Endothelial cell of umbilical vein (primary cell): ENCODE measurements around the gene SHISA6. TPM values are rescaled to one million over a fixed set of nuclear protein-coding genes. Genes with fewer than 3 reads are reported as not detected.

Experiments
- BruUV-seq: library from RNA; stranded (reverse); fragments of 400-500 nt; replicated peaks from 2 replicates; lab custom pipeline; 2021; lab: Mats Ljungman, UMichigan
- CTCF ChIA-PET: fragments of 300-600, 350-600 bp; sonication (Branson Sonifier 250); formaldehyde crosslinking; loops from one replicate; lab custom pipeline; 2021; ENCODE audit warnings: antibody characterized with exemption, inconsistent platforms; lab: Charles Lee
- POLR2A ChIA-PET: fragments of 300-600, 350-600 bp; sonication (Branson Sonifier 250); formaldehyde crosslinking; loops from one replicate; lab custom pipeline; 2021; ENCODE audit warnings: antibody characterized with exemption, inconsistent platforms; lab: Charles Lee
- DNase-seq: peaks from one replicate; pipeline ENCODE4 v3.0.0-alpha.2; 2011; ENCODE audit warnings: low read depth, low spot score
- FAIRE-seq: peaks from 2 replicates; lab custom pipeline; 2011; peaks lifted over from hg19 to GRCh38; lab: Jason Lieb, UNC
- H2AFZ ChIP-seq: 2 replicates; pipeline ENCODE4 v1.6.0; 2012; ENCODE audit warnings: low read depth, low read length, control low read depth, inconsistent platforms
- H3K27ac ChIP-seq: 2 replicates; pipeline ENCODE4 v1.5.1; 2011; ENCODE audit warnings: low read depth, mild to moderate bottlenecking, control low read depth, low read length, moderate library complexity; ENCODE audit not compliant: insufficient read depth
- H3K27me3 ChIP-seq, 2 experiments: 2 replicates each; pipeline versions ENCODE4 v1.6.0 to v1.6.1; 2011; ENCODE audit warnings: low read length in 2 of 2, mixed read lengths in 1 of 2; ENCODE audit not compliant: control insufficient read depth in 2 of 2, insufficient read depth in 2 of 2
- H3K36me3 ChIP-seq, 2 experiments: 2 replicates in 1 of 2; 3 replicates in 1 of 2; pipeline ENCODE4 v1.5.1; 2011; ENCODE audit warnings: low read length in 2 of 2, mild to moderate bottlenecking in 1 of 2, moderate library complexity in 1 of 2; ENCODE audit not compliant: control insufficient read depth in 2 of 2, insufficient read depth in 2 of 2; ENCODE audit errors: extremely low read depth in 1 of 2
- H3K4me1 ChIP-seq: 3 replicates; pipeline ENCODE4 v1.5.1; 2011; ENCODE audit warnings: mild to moderate bottlenecking, low read length; ENCODE audit not compliant: control insufficient read depth, insufficient read depth; ENCODE audit errors: extremely low read depth
- H3K4me2 ChIP-seq: 2 replicates; pipeline ENCODE4 v1.6.1; 2011; ENCODE audit warnings: low read length, control low read depth, mixed read lengths; ENCODE audit not compliant: insufficient read depth
- H3K4me3 ChIP-seq, 3 experiments: fragments of 200-600 bp in 1 of 3; sonication (generic), shearing (Covaris generic) in 1 of 3; replicated peaks in 1 of 3; 2 replicates each; pipeline ENCODE4 v1.5.1; 2011 to 2016; ENCODE audit warnings: control low read depth in 3 of 3, low read length in 3 of 3, mild to moderate bottlenecking in 2 of 3, inconsistent platforms in 1 of 3, low read depth in 1 of 3, moderate library complexity in 1 of 3; ENCODE audit not compliant: insufficient read depth in 1 of 3
- H3K79me2 ChIP-seq: 2 replicates; pipeline ENCODE4 v1.6.0; 2012; ENCODE audit warnings: low read length, inconsistent platforms; ENCODE audit not compliant: control insufficient read depth, insufficient read depth
- H3K9ac ChIP-seq: replicated peaks from 2 replicates; pipeline ENCODE3; 2011; ENCODE audit warnings: low read length, control low read depth; ENCODE audit not compliant: insufficient read depth; ENCODE audit errors: extremely low read depth
- H3K9me1 ChIP-seq: replicated peaks from 3 replicates; pipeline ENCODE4 v1.6.0; 2011; ENCODE audit warnings: mild to moderate bottlenecking, low read length; ENCODE audit not compliant: control insufficient read depth, insufficient read depth; ENCODE audit errors: extremely low read depth
- H3K9me3 ChIP-seq: replicated peaks from 2 replicates; pipeline ENCODE4 v1.5.1; 2012; ENCODE audit warnings: low read length, inconsistent platforms; ENCODE audit not compliant: control insufficient read depth, insufficient read depth
- H4K20me1 ChIP-seq: replicated peaks from 2 replicates; pipeline ENCODE3; 2011; ENCODE audit warnings: mild to moderate bottlenecking, low read length; ENCODE audit not compliant: control insufficient read depth, insufficient read depth; ENCODE audit errors: extremely low read depth
- EZH2 ChIP-seq: IDR thresholded peaks from 2 replicates; pipeline ENCODE4 v1.6.1; 2012; ENCODE audit warnings: borderline replicate concordance, low read depth, mild to moderate bottlenecking, moderate library complexity, low read length, inconsistent platforms; ENCODE audit not compliant: severe bottlenecking
- FOS ChIP-seq: IDR thresholded peaks from 2 replicates; pipeline ENCODE4 v1.6.1; 2011; ENCODE audit warnings: mild to moderate bottlenecking, low read length, moderate library complexity, borderline replicate concordance; ENCODE audit not compliant: insufficient read depth
- GATA2 ChIP-seq: IDR thresholded peaks from 2 replicates; pipeline ENCODE4 v1.7.0; 2011; ENCODE audit warnings: low read depth, mild to moderate bottlenecking, moderate library complexity, mixed read lengths, low read length; ENCODE audit not compliant: insufficient read length, insufficient read depth
- JUN ChIP-seq: IDR thresholded peaks from 2 replicates; pipeline ENCODE4 v1.6.1; 2011; ENCODE audit warnings: borderline replicate concordance, low read depth; ENCODE audit not compliant: insufficient read length, insufficient read depth
- POLR2AphosphoS5 ChIP-seq: IDR thresholded peaks from 2 replicates; pipeline ENCODE4 v1.6.1; 2012; ENCODE audit warnings: low read depth, mild to moderate bottlenecking, control low read depth, low read length, moderate library complexity; ENCODE audit not compliant: insufficient read depth
- dilution Hi-C: fragments of 300-500 bp; cut with MboI; formaldehyde crosslinking; loops from one replicate; pipeline ENCODE4 v1.15.0; 2019; ENCODE audit warnings: low sequenced_read_pairs; ENCODE audit not compliant: extremely low pct_ligation_motif_present
- intact Hi-C: fragments of 100-400 bp; cut with micrococcal nuclease; formaldehyde crosslinking; loops from one replicate; pipeline ENCODE4 v1.10.0; 2022
- polyA plus RNA-seq, 4 experiments: library from polyadenylated mRNA; depleted of rRNA in 3 of 4; stranded (reverse) in 3 of 4; unstranded in 1 of 4; fragments of >200 nt; gene quantifications; 2 replicates each; pipeline versions ENCODE4 v1.2.1 to v1.2.3, GENCODE V29; 2011 to 2012; ENCODE audit warnings: missing spikeins in 1 of 4
- total RNA-seq: library from RNA; stranded (reverse); gene quantifications from 2 replicates; pipeline ENCODE4 v1.2.3, GENCODE V29; 2021
- TF ChIP-seq, protein P1 (sequence below), 2 donors: IDR thresholded peaks; 1 replicate in 1 of 2; 2 replicates in 1 of 2; pipeline ENCODE4 v1.5.1; 2011; ENCODE audit warnings: low read length in 2 of 2, mild to moderate bottlenecking in 2 of 2, moderate library complexity in 2 of 2, control low read depth in 1 of 2, inconsistent platforms in 1 of 2, low read depth in 1 of 2; ENCODE audit not compliant: insufficient read depth in 1 of 2; ENCODE audit errors: extremely low read depth in 1 of 2

Gene SHISA6
- total and polyA plus RNA-seq, 2 donors (not counting 3 experiments of a cell fraction or from before 2014, with no cell fraction given) = not detected

DNA sequence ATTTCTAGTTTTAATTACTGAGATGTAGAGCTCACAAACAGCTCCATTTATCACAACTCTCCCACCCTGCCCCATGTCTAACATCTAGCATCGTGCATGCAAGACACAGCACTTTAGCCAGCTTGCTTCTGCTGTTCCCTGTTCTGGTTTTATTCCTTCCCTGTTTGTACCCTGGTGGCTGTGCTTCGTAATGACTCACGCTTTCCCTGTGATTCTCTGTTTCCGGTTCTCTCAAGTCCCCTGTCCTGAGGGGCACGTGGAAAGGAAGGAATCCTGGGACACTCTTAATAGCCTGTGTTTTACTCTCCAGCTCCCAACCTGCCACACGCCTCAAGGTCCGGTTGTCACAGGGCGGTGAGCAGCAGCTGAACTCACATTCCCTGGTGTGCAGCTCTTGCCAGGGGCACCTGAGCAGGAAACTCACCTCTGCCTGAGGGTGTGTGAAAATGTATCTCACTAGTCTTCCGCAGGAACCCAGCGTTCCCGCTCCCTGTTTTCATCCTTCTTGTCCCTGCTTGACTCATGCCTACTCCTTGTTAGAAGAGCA is 10.6 kb downstream of the SHISA6 start:
- H3K79me2 ChIP-seq = no peaks in the 10 kb centered on the region
- no peaks in the 10 kb centered on the region for H3K27me3 ChIP-seq
- H3K9me3 ChIP-seq = peaks cover 4% of the 10 kb centered on the region
- ChIA-PET POLR2A (no interaction called here), CTCF (no interaction called here)
- no peak overlapping the region for H3K9ac ChIP-seq
- H3K4me3 ChIP-seq = no peak overlapping the region
- no peak overlapping the region for H3K4me2 ChIP-seq
- H2AFZ ChIP-seq = no peak overlapping the region
- no peaks in the 10 kb centered on the region for H3K9me1 ChIP-seq
- TF ChIP-seq FOS = no peak
- TF ChIP-seq, protein P1, sequence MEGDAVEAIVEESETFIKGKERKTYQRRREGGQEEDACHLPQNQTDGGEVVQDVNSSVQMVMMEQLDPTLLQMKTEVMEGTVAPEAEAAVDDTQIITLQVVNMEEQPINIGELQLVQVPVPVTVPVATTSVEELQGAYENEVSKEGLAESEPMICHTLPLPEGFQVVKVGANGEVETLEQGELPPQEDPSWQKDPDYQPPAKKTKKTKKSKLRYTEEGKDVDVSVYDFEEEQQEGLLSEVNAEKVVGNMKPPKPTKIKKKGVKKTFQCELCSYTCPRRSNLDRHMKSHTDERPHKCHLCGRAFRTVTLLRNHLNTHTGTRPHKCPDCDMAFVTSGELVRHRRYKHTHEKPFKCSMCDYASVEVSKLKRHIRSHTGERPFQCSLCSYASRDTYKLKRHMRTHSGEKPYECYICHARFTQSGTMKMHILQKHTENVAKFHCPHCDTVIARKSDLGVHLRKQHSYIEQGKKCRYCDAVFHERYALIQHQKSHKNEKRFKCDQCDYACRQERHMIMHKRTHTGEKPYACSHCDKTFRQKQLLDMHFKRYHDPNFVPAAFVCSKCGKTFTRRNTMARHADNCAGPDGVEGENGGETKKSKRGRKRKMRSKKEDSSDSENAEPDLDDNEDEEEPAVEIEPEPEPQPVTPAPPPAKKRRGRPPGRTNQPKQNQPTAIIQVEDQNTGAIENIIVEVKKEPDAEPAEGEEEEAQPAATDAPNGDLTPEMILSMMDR (IDR thresholded peaks at IDR 0.05; ENCODE audit: extremely low read depth in 1 of 2, insufficient read depth in 1 of 2, low read depth in 1 of 2, low read length in 2 of 2) = no peak
- BruUV-seq = no TSS peak
- no peak overlapping the region for H3K27ac ChIP-seq
- dilution Hi-C loops = no loop called here
- DNase-seq (no peak), FAIRE-seq (no peak)
- intact Hi-C loops = no loop called here
- no peaks in the 10 kb centered on the region for H4K20me1 ChIP-seq
- H3K36me3 ChIP-seq = no peaks in the 10 kb centered on the region
- H3K4me1 ChIP-seq = no peaks in the 10 kb centered on the region

DNA sequence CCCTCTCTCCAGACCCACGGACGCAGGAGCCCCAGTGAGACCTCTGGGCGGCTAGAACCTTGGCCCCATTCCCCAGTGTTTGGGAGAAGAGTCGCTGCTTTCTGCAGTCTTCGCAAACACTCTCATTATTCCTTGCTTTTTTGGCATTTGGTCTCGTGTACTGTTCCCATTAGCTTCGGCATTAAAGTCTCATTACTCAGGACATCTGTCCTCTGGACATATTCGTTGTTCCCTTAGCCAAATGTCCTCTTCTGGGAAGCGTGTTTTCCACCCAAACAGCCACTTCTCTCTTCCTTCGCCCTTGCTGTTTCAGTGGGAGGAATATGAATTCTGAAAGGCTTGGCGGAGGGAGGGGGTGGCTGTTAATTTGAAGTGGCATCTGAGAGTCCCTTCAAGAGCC is 11.1 kb downstream of the SHISA6 start:
- Histone ChIP-seq H3K36me3 (no peaks in the 10 kb centered on the region), H3K4me3 (no peak overlapping the region), H3K27ac (no peak overlapping the region), H3K9me1 (no peaks in the 10 kb centered on the region), H3K4me2 (no peak overlapping the region), H3K27me3 (no peaks in the 10 kb centered on the region), H3K9me3 (peaks cover 4% of the 10 kb centered on the region), H2AFZ (no peak overlapping the region), H3K79me2 (no peaks in the 10 kb centered on the region), H4K20me1 (no peaks in the 10 kb centered on the region), H3K4me1 (no peaks in the 10 kb centered on the region), H3K9ac (no peak overlapping the region)
- intact Hi-C loops = no loop called here
- FAIRE-seq (no peak), DNase-seq (no peak)
- ChIA-PET POLR2A (no interaction called here), CTCF (no interaction called here)
- no TSS peak for BruUV-seq
- no peak for TF ChIP-seq EZH2
- no peak for TF ChIP-seq POLR2AphosphoS5
- TF ChIP-seq GATA2 = no peak
- no peak for TF ChIP-seq JUN
- dilution Hi-C loops = no loop called here
